ENCODE measurements around the gene FAM53B. TPM values are rescaled to one million over a fixed set of nuclear protein-coding genes. Genes with fewer than 3 reads are reported as not detected.
A peak's percentile ranks its signal among the peaks of the same experiment; 100 is the strongest.

The FAM53B gene
- total RNA-seq, 1 donor from 2014 or later: 28.3 TPM

DNA sequence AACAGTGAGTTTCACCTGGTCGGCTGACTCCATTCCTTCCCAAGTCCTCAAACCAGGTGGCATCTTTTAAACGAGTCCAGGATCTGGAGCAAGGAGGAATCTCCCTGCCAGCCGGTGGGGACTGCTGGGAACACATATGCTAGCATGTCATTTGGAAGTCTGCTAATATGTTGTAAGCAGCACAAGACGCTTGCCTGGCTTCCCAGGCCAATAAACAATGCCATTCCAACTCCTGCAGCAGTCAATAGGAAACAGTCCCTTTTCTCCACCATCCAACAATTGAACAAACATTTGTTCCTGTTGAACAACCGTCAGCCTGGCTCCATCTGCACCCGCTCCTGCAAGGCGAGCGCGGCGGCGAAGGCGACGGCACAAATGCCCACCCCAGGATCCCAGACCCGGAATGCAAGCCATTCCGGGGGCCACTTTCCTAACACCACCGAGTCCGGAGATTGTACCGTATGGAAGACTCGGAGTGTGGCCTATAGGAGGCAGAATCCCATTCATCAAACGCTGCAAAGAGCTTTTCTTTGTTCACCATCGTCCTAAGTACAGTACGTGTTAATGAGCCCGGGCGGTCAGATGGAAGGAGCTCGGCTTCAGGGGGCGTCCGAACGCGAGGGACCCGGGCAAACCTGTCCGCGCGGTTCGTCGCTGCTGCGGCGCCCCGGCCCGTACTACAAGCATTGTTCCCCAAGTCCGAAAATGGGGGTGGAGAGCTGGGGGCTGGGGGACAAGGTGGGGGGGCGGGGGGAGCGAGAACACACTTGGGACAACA, 1.6 kb downstream of the FAM53B start:
- DNase-seq (ENCODE audit: low read depth): no peak

DNA sequence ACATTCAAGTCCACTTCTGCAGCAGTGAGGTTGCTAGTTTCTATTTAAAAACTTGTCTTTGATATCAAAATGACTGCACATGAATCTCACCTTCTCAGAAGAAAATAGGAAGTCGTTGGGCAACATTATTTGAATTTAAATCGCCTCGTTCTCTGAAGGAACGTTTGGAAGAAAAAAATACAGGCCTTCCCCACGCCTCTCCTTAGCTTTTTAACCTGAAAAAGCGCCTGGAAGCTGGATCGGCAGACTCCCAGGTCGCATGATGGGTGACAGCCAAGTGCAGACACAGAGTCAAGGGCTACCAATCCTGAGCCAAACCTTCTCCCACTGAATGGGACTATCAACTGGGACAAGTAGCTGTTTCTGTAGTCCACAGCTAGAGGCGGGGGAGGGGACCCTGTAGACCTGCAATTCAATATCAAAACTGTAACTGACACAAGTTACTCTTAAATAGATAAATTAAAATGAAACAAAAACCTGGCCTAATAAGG, 2.2 kb downstream of the FAM53B start:
- DNase-seq (ENCODE audit: low read depth): no peak

DNA sequence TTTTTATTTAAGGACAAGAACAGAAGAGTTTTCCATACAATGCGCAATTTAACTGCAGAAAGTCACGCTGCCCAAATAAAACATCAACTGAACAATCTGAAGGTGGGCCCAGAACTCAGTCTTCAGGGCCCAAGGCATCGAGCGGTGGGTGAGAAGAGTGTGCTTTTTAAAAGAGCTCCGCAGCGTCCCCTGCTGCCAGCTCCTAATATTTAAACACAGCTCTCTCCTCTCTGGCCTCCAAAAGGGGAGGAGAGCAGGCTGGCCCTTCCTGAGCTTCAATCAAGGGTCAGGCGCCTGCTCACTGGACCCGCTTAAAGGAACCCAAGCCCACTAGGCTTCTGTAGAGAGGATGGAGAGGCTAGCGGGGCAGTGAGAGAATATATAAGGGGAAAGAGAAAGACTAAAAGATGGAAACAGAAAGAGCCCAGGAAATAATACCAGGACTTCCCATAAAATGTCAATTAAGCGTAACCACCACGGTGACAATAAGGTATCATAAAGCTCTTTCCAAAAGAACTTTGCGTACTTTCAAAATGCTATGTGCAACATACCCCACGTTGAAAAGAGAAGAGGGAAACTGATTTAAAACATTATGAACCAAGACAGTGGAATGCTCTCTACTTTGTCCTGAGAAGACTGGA, 2.8 kb downstream of the FAM53B start:
- DNase-seq (ENCODE audit: low read depth): peak; percentile 89

DNA sequence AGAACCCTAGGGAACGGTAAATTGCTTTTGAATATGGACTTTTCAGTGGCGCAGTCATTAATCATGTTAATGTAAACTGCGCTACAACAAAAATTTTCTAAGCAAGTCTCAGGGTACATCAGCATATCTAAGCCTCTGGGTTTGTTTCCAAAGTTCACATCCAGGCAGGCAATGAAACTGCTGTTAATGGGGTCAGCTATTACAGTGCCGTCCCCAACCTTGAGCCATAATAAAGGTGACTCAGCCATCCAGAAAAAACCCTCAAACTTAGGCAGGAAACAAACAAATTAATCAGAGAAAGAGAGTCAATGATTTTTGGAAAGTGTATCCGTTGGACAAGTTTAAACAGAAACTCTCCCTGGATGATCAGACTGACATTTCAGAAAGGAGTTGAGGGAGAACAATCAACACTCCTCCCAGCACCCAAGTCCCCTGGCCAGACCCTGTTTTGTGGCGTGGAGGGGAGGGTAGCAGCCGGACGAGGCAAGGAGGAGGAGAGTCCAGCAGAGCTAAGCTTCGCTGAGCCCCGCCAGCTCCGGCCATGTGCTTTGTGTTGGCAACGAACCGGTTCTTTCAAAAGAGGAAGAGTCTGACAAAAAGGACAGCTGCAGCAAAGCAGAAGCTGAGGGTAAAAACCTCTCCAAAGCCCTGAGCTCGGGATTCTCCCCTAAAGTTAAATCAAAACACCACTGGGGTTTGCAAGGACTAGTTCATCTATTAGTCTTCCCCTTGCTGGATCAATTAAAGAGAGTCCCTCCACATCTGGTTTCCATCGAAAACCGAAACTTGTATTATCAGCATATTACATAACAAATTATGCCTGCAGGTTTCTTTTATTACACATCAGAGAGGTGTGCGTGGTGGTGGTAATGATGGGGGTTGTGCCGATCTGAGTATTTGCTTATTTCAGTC, 3.6 kb downstream of the FAM53B start:
- peak; percentile 78 for DNase-seq (ENCODE audit: low read depth)

DNA sequence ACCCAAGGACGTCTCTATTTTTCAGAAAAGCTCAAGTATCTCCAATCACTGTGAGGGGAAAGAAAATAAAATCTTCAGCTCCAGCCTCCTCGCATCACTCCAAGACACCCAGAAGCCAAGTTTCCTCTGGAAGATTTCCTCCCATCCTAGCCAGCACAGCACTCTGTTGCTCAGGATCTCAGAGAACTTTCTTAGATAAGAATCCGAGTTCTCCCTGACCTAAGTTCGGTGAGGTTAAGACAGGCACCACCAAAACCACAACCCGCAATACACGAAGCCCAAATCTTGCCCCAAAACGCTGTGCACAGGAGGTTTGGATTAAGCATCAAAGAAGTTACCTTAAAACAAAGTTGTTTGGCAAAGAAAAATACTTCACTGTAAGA, 4.2 kb downstream of the FAM53B start:
- DNase-seq (ENCODE audit: low read depth): no peak

DNA sequence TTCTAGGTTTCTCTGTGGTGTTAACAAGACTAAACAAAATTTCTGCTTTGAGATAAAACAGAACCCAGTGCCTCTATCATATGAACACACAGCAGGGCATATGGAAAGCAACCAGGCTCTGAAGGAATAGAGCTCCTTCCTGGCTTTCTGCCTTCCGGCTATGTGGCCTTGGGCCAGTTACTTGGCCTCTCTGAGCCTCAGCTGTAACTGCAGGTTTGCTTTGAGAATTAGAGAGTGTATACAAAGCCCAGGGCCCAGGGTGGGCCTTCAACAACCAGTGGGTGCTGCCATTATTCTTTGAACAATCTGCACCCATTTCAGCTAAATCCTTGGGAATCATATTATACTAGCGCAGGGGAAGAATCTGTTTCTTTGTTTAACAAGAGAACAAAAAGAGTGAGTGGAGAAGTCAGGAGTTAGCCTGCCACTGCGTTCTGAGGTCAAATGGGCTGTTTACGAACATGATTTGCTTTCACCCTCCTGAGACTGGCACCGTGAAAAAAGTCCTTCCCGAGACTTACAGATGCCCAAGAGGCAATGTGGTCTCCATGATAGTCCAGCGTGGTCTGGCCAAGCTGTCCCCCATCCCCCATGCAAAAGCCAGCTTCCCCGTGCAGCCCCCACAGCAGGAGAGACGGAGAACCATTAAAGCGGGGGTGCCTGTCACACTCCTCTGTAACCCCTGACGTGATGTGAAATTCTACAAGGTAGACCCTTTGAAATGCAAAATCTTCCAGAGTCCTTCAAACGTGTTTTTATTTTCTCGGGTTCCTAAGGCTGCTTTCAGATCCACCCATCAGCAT, 4.9 kb downstream of the FAM53B start:
- no peak for DNase-seq (ENCODE audit: low read depth)

DNA sequence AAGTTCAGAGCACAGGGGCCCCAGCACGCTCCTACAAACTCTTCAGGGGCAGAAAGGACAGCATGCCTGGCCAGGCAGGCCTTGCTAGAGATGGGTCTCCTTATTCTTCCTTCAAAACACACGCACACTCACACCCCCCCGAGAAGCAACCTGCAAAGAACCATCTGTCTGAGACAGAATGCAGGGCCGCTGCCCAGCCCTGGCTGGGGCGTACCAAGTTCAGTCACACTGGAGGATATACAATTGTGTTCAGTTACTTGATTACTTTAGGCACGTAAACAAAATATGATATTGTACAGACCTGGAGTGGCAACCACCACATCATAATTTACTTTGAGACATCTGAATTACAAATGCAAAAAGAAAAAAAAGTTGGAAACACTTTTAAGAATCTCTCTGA, 5.7 kb downstream of the FAM53B start:
- no peak for DNase-seq (ENCODE audit: low read depth)

DNA sequence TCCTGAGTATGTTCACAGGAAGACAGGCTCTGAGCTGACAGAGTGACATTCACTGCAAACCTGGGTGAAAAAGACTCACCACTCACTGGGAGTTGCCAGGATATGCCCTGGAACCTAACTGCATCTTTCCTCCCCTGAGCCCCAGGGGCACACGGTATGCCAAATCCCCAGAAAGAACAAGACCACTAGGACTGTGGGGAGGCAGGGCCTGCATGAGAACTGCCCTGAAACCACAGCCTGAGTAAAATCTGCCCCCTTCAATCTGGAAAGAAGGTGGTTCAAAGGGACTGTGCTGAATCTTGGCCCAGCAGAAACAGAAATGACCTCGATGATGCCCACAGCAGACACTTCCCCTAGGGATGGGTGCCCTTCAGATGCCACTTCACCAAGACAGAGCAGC, 6.5 kb downstream of the FAM53B start:
- DNase-seq (ENCODE audit: low read depth): no peak

DNA sequence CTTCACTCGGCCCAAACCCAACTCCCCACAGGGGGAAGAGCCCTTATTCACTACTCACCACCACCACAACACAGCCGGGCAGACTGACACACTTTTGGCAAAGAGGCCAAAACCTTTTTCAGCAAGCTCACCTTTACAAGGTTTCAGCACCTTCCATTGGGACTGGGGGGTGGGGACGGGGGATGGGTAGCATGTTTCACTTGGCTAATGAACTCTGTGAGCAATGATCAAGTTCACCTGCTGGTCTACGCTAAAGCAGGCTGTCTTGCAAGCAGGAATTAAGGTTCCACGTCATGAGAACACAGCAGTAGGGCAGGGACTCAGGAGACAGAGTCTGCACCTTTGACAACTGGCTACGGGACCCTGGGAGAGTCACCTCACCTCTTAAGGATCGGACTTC, 7.0 kb downstream of the FAM53B start:
- DNase-seq (ENCODE audit: low read depth): no peak

DNA sequence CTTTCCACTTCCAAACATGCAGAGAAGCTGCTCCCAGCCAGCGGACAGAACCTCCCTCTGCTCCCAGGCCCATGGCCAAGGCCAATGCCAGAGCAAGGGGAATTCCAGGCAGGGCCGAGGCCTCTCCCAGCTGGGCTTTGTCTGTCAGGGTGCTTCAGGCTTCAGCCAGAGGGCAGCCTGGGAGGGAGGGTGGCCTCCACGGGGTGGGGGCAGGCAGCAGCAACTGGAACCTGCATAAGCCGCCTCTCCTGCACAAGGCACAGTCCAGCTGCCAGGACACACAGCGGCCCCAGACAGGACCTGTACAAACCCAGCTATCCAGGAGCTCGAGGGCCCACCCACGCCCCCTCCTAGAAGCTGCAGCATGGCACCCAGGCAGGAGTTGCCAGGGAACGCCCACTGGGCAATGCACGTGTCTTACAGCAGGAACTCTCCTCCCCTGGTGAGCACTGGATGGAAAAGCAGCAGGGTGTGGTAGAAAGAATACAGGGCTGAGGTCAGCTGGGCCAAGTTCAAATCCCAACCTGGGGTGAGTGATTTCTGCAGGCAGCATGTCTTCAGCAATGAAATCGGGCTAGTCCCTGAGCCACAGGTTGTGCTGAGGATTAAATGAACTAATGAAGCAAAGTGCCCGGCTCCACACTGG, 7.6 kb downstream of the FAM53B start:
- DNase-seq (ENCODE audit: low read depth): peak; percentile 94

DNA sequence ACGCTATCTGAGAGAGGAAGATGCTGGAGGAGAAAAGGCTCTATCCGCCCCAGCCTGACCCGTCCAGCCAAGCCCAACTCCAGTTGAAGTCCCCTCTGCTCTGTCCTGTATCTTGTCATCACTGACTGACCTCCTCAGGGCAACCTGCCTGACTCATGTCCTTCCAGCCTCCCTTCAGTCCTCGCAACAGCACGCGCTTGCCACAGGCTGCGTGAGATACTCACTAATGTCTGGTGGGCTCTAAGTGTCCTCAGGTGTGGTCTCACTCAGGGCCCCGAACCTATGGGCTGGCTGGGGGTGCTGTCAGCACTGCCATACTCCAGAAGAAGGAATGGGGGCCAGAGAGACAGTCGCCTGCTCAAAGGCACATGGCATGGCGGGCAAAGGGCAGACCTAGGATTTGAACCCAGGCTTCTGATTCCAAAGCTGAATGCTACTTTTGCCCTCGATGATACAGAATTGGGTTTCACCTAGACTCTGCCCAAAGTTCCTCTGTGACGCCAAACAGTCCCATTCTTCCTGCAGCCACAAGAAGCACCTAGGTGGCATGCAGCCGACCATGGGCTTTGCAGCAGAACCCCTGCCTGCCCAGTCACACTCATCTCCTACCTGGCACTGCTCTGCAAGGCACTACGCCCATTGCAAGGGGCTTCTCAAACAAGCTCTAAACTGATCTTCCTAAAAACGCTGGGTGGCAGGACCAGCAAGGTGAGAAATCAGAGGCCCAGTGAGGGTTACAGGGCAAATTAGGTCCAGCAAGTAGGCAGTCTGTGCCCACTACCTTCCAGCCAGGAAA, 8.5 kb downstream of the FAM53B start:
- DNase-seq (ENCODE audit: low read depth): no peak

DNA sequence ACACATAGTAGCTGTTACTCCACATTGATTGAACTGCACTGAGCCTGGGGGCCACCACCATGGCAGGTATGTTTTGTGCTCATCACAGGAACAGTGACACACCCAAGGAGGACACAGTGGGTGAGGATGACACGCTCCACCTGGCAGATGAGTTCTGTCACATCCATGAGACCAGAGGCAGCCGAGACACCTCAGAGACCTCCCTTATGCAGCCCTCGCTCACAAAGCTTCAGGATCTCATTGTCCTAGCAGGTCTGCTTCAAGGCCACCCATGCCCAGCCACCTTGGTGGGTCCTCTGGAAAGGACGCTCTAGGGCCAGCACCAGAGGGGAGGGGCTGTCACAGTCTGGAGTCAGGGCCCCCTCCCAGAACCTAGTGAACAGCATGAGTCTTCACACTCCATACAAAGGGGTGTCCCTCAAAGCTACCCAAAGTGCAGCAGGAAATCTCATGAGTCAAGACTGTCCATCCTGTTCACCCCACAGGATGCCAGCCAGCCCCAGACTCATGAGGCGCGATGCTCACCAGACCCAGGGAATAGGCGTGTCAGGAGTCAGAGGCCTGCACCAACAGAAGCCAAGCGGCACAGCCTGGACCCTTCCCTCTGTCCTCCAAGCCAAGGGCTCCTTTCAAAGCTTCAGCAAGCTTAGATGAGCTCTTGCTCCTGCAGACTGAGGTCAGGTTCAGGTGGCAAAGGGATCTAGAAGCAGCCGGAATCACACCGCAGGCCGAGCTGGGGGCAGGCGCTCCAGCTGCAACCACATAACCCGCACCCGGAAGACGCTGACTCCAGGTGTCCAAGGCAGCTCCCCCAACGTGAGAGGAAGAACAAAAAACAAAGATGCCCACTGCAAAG, 9.6 kb downstream of the FAM53B start:
- DNase-seq (ENCODE audit: low read depth): no peak

DNA sequence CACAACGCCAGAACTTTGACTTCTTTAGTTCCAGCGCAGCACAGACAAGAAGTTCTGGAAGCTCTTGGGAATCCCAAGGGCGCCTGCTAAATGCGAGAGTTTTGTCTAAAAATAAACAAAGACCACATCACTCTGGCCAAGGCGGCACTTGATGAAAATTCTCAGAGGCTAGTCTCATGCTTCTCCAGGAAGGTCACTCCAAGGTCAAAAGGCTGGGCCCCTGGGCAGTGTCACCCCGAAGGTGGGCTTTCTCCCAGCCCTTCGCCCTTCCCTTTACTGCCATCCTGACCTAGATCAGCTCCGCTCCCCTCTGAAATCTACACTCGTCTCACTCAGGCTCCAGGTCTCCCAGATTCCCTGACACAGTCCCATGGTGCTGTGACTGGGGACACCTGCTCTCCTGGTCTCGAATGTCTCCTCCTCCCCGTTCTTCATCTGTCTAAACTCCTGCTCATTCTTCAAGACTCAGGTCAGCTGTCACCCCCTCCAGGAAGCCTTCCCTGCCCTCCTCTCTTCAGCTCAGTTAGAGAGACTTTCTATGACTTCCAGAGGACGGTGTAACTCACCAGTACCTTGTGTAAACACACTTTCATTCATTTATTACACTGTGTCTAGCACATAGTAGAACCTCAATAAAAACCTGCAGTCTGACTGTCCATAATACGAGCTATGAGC, 10.5 kb downstream of the FAM53B start:
- DNase-seq (ENCODE audit: low read depth): peak; percentile 82

DNA sequence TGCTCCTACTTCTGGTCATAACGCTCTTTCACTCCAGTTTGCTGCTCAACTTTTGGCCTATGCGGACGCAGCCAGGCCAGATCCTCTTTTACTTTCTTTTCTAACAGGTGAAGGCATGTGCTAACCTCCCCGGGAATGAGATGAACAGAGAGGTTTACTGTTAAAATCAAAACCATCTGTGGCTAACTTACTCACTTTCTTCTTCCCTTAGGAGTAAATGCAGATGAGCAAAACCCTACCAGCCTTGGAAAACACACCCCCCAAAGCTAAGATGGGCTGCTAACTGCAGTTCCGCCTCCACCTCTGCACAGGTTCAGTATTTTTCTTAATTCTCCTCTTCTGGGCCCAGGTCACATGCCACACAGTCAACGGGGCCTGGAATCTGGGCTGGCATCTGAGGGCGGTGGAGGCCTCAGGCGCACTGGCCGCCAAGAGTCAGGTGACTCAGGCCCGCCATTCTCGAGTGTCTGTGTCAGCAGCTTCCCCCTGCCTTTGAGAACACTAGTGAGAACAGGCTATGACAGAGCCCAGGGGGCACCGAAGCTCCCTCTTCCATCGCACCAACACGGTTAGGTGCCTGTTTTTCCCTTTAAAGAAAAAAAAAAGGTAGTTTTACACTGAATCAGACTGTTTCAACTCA, 11.1 kb downstream of the FAM53B start:
- peak; percentile 87 for DNase-seq (ENCODE audit: low read depth)

DNA sequence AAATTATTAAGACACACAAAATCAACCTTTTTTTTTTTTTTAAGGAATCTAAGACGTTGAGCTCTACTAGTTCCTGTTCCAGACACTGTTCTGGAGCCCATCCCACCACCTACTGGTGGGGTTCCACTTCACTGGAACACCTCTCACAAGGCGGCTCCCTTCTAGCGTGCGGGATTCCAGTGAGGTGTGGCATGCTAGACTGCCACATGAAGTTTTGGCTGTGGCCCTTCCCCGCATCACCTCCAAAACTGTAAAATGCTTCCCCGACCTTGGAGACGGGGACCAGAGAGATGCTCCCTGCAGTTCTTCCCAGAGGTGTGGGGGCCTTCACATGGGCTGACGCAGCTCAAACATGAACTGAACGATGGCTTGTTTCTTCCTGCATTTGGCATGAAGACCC, 12.6 kb downstream of the FAM53B start:
- DNase-seq (ENCODE audit: low read depth): no peak

DNA sequence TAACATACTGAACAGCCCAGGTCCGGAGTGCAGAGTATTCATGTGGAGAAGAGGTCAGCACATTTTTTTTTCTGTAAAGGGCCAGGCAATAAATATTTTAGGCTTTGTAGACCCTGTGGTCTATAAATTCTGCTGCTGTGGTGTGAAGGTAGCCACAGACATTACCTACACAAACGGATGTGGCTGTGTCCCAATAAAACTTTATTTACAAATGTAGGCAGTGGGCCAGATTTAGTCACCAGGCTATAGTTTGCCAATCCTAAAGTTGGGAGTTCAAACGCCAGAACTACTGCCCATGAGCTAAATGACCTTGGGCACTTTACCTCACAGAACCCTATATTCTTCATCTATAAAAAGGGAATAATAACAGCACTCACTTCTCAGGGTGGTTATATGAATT, 13.4 kb downstream of the FAM53B start:
- DNase-seq (ENCODE audit: low read depth): no peak

DNA sequence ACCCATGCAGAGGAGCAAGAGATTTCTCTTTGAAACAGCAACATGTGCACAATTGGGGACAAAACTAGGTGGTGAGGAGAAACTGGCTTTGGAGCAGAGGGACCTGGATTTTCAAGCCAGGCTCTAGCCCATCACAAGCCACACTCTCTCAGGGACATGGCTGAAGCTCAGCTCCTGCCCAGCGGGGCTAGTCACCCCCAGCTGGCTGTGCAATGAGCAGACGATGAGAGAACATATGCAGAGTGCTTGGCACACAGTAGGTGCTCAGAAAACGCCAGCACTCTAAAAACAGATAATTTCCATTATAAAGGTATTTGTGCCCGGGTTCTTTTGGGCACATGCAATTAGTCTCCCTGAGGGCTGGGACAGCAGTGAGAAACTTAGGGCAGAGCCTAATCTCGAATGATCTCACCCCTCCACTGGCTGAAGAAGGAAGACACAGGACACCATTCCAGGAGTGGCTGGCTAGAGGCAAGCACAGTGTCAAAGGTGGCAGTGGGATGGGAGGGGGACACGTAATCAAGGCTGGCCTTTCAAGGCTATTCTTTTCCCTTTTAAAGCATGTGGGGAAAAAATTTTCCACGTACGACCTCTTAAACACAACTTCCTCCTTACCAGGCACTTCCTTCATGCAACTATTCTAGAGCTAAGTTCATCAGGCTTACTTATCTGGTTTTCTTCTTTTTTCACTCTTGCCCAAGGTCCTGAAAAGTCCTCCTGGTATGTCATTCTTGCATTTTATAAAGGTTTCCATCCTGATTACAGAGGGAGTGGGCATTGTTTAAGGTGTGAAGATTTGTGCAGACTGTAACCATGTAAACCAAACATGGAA, 15.1 kb downstream of the FAM53B start:
- peak; percentile 77 for DNase-seq (ENCODE audit: low read depth)

Measured in myocyte (in vitro differentiated cells).